ENCODE measurements around the gene CFDP1.
A peak's percentile ranks its signal among the peaks of the same experiment; 100 is the strongest.

Gene CFDP1

DNA sequence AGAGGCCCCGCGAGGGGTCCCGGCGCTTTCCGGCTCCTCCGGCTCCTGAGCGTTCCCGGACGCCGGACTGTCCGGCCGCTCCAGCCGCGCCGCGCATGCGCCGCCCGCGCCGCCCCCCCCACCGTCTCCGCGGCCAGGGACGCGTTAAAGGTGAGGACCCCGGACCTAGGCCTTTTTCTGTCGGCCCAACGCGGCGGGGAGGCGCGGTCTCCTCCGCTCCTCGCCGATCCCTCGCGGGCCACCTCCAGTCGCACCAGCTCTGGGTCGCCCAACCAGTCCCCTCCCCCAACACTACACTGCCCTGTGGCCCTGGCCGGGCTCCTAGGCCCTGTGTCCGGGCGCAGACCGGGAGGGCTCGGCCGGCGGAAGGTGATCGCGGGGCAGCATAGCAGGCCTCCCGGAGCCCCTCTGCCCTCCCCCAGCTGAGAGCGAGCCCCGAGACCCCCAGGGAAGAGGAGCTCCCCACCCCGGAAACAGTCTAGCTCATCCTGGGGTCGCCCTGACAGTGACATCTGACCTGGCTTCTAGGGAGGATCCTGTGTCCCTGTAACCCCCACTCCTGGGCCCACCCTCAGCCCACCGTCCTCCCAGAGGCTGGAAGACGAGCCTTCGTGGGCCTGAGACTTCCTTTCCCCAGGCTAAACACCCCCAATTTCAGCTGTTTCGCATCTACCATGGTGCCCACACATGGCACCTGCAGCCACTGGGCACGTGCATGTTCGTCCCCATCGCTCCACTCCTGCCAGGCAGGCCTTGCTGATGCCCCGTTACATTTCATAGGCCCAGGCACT is 167.2 kb downstream of the CFDP1 start:
- DNase-seq (ENCODE audit: low spot score) = peak; percentile 89

GRCh38 chr16:75264999-75265910 is 168.0 kb downstream of the CFDP1 start:
- DNase-seq (ENCODE audit: low spot score) = no peak

DNA sequence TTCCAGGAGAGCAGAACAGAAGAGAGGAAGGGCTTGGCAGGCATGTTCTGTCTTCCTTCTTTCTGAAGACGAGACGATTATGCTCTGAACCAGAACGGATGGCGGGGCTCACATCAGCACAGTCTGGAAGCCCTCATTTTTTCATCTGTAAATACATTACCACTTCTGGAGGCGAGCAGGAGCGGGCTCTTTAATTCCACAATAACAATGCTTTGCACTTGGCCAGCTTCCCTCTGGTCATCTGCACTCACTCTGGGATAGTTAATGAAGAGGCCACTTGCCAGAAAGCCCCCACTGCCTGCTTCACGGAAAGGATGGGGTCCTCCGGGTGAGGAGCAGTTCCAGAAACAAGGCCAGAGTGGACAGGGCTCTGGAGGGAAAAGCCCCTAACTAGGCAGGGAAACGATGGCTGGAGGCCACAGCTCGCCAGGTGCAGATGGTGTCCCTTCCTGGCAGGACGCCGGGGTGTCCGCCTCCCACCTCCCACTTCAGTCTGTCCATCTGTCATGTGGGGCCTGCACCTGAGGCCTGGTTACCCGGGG is 168.8 kb downstream of the CFDP1 start:
- DNase-seq (ENCODE audit: low spot score) = no peak

GRCh38 chr16:75263963-75264445 is 169.3 kb downstream of the CFDP1 start:
- no peak for DNase-seq (ENCODE audit: low spot score)

DNA sequence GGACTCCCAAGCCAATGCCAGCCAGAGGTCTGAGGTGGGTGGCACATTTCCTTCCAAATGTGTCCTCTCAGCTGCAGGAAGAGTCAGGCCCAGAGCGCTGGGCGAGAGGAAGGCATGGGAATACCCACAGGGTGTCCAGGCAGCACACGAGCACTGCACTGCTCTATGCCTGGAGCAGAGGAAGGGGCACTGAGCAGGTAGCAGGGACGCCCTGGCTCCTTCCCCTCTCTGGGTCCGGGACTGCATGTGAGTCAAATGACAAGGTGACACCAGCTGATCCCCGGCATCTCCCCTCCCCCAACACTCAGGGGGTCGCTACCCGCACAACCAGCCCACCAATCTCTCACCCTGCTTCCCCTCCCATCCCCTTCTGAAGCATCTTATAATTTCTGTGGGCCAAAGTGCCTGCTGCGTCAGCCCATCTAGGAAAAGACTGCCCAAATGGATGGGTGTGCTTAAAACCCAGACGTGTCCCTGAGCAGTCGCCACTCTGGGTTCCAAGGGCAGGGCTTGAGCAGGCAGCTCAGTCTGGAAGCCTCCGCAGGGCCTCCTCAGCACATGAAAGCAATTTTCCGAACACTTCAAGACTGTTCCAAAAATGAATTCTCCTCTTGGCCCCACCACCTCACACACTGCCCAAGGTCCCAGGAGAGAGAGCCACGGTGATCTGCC is 169.9 kb downstream of the CFDP1 start:
- no peak for DNase-seq (ENCODE audit: low spot score)

DNA sequence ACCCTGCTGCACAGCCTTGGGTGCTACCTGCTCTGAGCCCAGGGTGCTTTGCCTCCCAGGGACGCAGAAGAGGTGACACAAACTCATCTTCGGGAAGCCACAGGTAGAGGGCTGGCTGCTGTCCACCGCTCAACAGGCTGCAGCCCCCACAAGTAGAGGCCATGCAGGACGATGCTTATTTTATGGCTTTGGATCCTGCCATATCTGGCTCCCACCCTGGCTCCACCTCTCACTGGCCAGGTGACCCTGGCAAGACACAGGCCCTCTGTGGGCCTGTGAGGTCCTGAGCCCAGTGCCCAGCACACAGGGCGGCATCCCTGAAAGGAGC is 170.5 kb downstream of the CFDP1 start:
- DNase-seq (ENCODE audit: low spot score) = no peak

- no peak for DNase-seq (ENCODE audit: low spot score)
Observed at GRCh38 chr16:75262104-75262799, 171.1 kb downstream of the CFDP1 start.

DNA sequence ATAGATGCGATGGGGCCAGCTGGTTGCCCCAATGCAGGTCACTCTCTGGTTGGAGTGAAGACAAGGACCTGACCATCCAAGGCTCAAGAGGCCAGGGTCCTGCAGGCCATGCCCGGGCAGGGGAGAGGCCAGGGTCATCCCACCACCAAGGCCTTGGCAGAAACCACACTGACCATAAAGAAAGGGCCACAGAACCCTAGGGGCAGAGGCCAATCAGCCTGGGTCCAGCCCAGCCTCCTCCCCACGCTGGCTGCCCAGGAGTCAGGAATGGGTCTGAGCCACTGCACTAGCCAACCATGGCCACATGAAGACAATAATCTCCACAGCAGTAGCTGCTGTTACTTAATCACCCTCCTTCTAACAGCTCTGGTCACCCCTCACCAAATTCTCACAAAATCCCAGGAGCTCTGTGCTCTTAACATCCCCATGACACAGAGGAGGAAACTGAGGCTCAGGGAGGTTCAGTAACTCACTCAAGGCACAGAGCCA is 171.7 kb downstream of the CFDP1 start:
- no peak for DNase-seq (ENCODE audit: low spot score)

- DNase-seq (ENCODE audit: low spot score) = no peak
Observed at GRCh38 chr16:75260851-75261589, 172.3 kb downstream of the CFDP1 start.

GRCh38 chr16:75258807-75259141 is 174.5 kb downstream of the CFDP1 start:
- DNase-seq (ENCODE audit: low spot score) = no peak

DNA sequence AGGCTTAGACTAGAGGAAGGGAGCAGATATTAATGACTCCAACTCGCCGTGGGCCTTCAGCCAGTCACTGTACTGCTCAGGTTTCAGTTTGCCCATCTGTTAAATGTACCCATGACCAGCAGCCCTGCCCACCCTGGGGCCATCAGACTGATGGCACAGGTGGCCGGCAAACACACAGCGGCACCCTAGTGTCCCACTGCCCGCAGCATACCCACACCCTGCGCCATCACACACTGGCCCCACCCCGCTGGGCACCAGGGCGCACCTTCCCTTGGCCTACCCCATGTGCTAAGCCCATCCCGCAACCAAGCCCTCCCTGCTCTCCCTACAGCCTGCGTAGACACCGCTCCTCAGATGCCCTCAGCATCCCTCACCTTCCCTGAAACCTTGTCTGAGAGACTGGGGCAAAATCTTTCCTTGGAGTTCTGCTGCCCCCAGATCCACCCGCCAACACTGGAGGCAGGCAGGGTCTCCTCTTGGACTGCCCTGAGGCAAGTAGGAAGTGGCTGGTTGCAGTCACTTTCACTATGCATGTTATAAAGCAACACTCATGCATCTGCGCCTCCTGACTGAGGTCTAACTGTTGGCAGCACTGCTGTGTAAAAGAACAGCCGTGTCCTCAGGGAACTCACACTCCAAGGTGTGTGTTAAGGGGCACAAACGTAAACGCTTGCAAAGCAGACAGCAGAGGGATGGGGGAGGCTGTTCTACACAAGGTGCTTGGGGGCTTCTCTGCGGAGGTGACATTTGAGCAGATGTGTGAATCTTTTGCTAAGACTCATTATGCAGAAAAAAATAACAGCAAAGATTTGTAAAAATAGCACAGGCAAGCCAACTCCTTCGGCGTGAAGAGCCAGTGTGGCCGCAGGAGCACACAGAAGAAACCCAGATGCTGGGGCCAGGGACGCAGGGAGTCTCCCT is 175.2 kb downstream of the CFDP1 start:
- no peak for DNase-seq (ENCODE audit: low spot score)

DNA sequence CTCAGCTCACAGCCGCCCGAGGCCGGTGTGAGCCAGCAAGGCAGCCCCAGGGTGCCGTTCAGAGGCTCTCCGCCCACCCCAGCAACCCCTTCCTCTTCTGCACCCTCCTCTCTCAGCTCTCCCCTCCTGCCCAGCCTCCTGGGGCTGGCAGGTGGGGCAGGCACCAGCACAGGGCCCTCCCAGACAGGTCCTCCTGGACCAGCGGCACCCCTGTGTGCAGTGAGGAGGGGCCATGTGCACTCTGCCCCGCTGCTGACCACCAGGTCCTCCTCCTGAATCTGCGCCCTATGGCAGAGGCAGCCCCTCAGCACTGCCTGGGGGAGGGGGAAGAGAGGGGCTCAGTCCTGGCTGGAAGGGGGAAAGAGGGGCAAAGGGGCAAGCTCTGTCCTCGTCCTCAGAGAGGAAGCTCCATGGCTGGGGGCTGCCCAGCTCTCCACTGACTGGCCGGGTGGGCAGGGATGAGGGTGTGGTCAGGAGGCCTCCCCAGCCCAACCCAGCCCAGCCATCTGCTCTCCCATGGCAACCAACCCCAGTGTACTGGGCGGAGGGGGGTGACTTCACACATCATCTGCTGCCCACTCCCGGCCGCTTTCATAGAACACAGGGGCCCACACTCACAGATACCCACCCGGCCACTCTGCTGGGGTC is 176.5 kb downstream of the CFDP1 start:
- DNase-seq (ENCODE audit: low spot score) = peak; percentile 52

DNA sequence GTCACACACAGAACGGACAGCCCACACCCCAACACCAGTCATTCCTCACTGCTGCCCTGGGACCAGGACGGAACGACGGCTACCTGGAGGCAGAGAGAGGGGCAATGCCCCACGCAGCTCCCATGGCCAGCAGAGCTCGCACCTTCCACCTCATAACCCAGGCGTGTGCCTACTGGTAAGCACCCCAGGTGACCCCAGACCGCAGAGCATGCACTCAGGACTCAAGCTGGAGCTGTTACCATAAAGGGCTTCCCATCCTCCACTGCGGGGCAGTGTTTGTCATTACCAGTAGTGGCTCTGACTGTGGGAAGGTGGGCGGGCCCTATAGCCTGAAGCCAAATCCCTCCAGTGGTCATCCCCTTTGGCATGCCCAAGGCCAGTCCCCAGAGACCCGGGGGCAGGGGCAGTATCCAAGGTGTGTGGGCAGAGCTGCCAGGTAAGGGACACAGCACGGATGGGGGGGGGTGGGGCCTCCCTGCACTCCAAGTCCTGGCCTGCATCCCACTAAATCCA is 177.2 kb downstream of the CFDP1 start:
- DNase-seq (ENCODE audit: low spot score) = no peak

DNA sequence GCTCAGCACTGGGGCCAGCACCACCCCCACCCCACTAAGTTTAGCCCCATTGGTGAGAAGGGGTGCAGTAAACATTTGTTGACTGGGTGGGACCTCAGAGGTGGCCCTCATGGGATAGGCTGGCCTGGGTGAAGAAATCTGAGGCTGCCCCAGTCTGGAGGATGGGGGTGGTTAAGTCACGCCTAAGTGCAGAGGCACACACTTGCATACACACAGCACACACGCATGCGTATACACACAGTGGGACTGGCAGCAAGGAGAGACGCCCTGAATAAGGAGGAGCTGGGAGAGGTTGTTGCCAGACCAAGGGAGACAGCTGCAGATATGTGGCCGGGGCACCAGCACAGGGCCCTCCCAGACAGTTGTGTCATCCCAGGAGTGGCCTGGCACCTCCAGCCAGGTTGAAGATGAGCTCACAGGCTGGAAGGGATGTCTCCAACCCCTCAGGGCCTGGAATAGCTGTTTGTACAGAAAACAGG is 178.9 kb downstream of the CFDP1 start:
- DNase-seq (ENCODE audit: low spot score) = no peak

DNA sequence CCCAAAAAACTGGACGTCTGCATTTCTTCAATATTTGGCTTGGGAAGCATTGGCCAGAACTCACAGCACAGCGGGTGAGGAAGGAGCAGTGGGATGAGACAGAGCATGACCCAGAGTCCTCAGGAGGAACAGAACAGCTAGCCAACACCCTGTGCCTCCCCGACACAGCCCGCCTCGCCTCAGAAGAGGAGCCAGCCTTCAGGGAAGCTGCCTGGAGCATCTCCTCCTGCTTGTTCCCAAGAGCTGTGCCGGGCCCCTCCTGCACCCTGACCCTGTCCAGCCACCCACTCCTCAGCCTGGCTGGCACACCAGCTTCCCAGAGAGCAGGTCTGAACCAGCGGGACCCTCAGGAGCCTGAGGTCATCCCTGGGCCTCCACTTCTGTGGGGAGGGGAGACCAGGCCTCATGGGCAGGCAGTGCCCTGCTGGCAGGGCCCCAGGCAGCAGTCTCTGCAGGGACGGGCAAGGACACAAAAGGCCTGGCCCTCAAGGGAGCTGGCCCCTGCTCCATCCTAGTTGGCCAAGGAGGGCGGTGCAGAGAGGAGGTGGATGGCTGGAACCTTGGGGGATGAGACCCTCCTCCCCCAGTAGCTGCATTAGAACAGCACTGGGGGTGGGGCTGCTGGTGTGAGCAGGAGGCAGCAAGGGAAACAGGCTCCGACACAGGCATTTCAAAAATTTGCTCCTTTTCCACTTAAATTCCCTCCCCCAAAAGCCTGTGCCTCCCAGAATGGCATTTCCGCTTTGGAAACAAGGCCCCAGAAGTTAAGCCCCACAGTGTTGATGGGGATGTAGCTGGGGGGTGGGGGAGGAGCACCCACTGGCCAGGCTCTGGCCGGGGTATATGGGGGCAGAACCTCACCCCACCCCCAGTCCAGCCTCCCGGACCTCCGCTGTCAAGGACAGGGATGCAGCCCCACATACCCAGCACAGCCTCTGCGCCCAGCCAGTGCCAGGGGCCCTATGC is 180.1 kb downstream of the CFDP1 start:
- DNase-seq (ENCODE audit: low spot score) = no peak

DNA sequence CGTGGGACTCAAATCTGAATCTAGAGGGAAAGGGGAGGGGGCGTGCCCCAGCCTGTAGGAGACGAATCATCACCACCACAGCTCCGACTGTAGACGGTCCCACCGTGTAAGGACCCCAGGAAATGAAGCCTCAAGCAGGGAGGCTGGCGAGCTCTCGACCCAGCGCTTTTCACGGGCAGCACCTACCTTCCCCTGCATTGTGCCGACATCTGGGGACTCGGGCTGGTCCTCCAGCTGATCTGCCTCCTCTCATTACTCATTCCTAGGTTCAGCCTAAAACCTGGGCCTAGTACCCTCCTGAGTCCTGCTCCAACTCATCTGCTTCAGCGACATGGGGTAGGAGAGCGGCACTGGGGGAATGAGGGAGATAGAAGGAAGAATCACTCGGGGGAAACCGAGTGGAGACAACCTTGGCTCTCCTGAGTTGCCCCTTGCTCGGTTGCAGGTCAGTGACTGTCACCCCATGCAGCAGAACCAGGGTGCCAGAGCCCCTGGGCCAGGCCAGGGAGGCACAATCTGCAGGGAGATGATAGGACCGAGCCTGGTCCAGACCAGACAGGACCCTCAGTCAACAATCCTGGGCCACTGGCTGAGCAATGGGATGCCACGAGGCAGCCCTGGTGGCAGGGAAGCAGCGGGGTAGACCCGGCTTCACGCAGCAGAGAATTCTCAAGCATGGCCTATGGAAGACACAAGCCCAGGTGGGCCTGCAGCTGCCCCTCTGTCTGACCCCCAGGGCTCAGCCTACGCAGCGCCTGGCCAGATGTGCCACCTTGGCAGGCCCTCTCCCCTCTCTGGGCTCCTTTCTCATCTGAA is 181.0 kb downstream of the CFDP1 start:
- no peak for DNase-seq (ENCODE audit: low spot score)

All from SK-N-DZ (cell line).